HG03097 (cell line): Measurements from ENCODE around the gene JAKMIP1.
A peak's percentile ranks its signal among the peaks of the same experiment; 100 is the strongest.

Experiments
- ATAC-seq: cut with Tn5 transposase; IDR thresholded peaks from one replicate; pipeline ENCODE4 v1.9.1; 2021; ENCODE audit not compliant: unreplicated experiment, low FRiP score

Gene JAKMIP1

GRCh38 chr4:6183740-6184139, 16.6 kb downstream of the JAKMIP1 start:
- ATAC-seq: no peak

- ATAC-seq: no peak
Measured at GRCh38 chr4:6182376-6183280, 17.7 kb downstream of the JAKMIP1 start.

- ATAC-seq: peak; percentile 91
Measured at GRCh38 chr4:6180841-6181631, 19.3 kb downstream of the JAKMIP1 start.

GRCh38 chr4:6179362-6179761, 21.0 kb downstream of the JAKMIP1 start:
- ATAC-seq: no peak

- no peak for ATAC-seq
Measured at GRCh38 chr4:6178757-6179156, 21.6 kb downstream of the JAKMIP1 start.

- ATAC-seq: no peak
Measured at GRCh38 chr4:6177587-6178197, 22.7 kb downstream of the JAKMIP1 start.

- ATAC-seq: no peak
Measured at GRCh38 chr4:6175426-6175825, 24.9 kb downstream of the JAKMIP1 start.

GRCh38 chr4:6172927-6173200, 27.5 kb downstream of the JAKMIP1 start:
- no peak for ATAC-seq

GRCh38 chr4:6172093-6172926, 28.0 kb downstream of the JAKMIP1 start:
- ATAC-seq: no peak

GRCh38 chr4:6169239-6169638, 31.1 kb downstream of the JAKMIP1 start:
- no peak for ATAC-seq

- ATAC-seq: no peak
Measured at GRCh38 chr4:6165766-6166165, 34.6 kb downstream of the JAKMIP1 start.

GRCh38 chr4:6162885-6163284, 37.5 kb downstream of the JAKMIP1 start:
- ATAC-seq: no peak

GRCh38 chr4:6161921-6162464, 38.4 kb downstream of the JAKMIP1 start:
- ATAC-seq: no peak

- no peak for ATAC-seq
Measured at GRCh38 chr4:6160536-6160935, 39.8 kb downstream of the JAKMIP1 start.

- ATAC-seq: no peak
Measured at GRCh38 chr4:6157926-6158325, 42.4 kb downstream of the JAKMIP1 start.

GRCh38 chr4:6155996-6156750, 44.2 kb downstream of the JAKMIP1 start:
- no peak for ATAC-seq

GRCh38 chr4:6154875-6155274, 45.5 kb downstream of the JAKMIP1 start:
- no peak for ATAC-seq

GRCh38 chr4:6153874-6154273, 46.5 kb downstream of the JAKMIP1 start:
- no peak for ATAC-seq

GRCh38 chr4:6152869-6153705, 47.3 kb downstream of the JAKMIP1 start:
- no peak for ATAC-seq
